Activated naive CD8-positive, alpha-beta T cell (primary cell): ENCODE data around the gene RBM25.
"Not testable (repeated sequence)": the region's sequence is repeated elsewhere in the genome, so short reads cannot be mapped to it uniquely, and the experiment has no call there.

ENCODE experiments used
- H3K27ac Mint-ChIP-seq: one replicate; pipeline ENCODE4 v1.8.0; 2021; ENCODE audit warnings: mixed read lengths
- H3K27me3 Mint-ChIP-seq: one replicate; pipeline ENCODE4 v1.8.0; 2021; ENCODE audit warnings: mixed read lengths
- H3K36me3 Mint-ChIP-seq: one replicate; pipeline ENCODE4 v1.8.0; 2021; ENCODE audit warnings: mixed read lengths
- H3K4me1 Mint-ChIP-seq: one replicate; pipeline ENCODE4 v1.8.0; 2021; ENCODE audit warnings: low read depth, mixed read lengths
- H3K4me3 Mint-ChIP-seq: one replicate; pipeline ENCODE4 v1.8.0; 2021; ENCODE audit warnings: mild to moderate bottlenecking, mixed read lengths
- H3K9me3 Mint-ChIP-seq: one replicate; pipeline ENCODE4 v1.8.0; 2021; ENCODE audit warnings: low read depth, mixed read lengths

The RBM25 gene

DNA sequence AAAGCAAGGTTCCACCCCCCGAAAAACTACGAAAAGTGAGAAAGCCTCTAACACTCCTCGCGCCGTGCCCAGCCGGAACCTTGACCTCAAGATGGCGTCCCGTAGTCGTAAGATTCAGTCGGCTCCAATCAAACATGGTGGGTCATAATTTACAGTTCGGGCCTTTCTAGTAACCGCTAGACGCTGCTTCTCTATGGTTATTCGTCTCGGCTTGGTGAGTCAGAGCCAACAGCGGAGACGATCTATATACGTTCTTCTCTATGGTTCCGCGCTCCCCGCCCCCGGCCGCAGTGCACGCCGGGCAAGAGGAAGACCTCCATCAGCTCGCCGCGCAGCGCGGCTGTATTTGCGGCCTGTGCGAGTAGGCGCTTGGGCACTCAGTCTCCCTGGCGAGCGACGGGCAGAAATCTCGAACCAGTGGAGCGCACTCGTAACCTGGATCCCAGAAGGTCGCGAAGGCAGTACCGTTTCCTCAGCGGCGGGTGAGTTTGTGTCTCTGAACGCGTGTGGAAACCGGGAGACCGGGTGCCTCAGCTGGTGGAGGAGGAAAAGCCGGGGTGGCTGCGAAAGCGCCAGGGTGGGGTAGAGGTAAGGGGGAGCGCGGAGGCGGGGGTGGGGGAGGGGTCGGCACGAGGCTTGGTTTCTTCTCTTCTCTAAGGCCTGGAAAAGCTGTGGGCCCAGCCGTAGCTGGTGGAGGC lies at the start of gene RBM25:
Gene RBM25, plus strand, starts transcription at position 311 of the 698 bp plus-strand sequence. CDS start 13,108 bp downstream, outside the sequence.
- H3K4me1 Mint-ChIP-seq, result peaks cover 38% of the 10 kb centered on the region
- H3K27ac Mint-ChIP-seq, result no peak within 1 kb of the TSS
- no peaks in the 10 kb centered on the region for H3K9me3 Mint-ChIP-seq
- H3K4me3 Mint-ChIP-seq, result no peak within 1 kb of the TSS
- H3K27me3 Mint-ChIP-seq, result no peaks in the 10 kb centered on the region
- H3K36me3 Mint-ChIP-seq, result peaks cover 9% of the 10 kb centered on the region

DNA sequence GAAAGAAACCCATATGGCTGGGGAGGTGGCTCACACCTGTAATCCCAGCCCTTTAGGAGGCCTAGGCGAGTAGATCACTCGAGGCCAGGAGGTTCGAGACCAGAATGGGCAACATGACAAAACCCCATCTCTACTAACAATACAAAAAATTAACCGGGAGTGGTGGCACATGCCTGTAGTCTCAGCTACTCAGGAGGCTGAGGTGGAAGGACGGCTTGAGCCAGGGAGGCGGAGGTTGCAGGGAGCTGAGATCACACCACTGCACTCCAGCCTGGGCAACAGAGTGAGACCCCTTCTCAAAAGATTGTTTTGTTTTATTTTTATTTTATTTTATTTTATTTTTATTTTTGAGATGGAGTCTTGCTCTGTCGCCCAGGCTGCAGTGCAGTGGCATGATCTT lies 47.1 kb upstream of the RBM25 start:
- peaks cover 23% of the 10 kb centered on the region for H3K4me1 Mint-ChIP-seq
- not testable (repeated sequence) for H3K27me3 Mint-ChIP-seq, H3K27ac Mint-ChIP-seq, H3K4me3 Mint-ChIP-seq, H3K9me3 Mint-ChIP-seq
- H3K36me3 Mint-ChIP-seq, result peaks cover 23% of the 10 kb centered on the region

DNA sequence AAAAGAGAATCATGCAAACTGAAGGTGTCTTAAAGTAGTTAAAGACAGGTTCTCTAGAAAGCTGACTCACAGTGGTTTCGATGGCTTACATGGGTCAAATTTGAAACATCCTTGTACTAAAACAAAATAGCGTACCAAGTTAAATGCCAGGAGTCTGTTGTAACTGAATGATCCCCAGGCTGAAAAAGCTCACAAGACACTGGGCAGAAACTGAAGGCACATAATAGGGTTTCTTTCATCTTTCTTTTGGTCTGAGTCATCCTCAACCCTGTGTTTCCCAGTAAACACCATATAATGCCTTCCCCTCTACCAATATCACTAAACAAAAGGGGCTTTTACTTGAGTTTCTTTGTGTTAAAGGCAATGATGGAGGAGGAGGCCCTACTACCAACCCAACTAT lies 44.2 kb upstream of the RBM25 start:
- H3K4me1 Mint-ChIP-seq, result peaks cover 36% of the 10 kb centered on the region
- H3K36me3 Mint-ChIP-seq, result peaks cover 14% of the 10 kb centered on the region
- H3K9me3 Mint-ChIP-seq, result no peaks in the 10 kb centered on the region
- H3K27me3 Mint-ChIP-seq, result no peaks in the 10 kb centered on the region
- no peak overlapping the region for H3K27ac Mint-ChIP-seq
- no peak overlapping the region for H3K4me3 Mint-ChIP-seq

DNA sequence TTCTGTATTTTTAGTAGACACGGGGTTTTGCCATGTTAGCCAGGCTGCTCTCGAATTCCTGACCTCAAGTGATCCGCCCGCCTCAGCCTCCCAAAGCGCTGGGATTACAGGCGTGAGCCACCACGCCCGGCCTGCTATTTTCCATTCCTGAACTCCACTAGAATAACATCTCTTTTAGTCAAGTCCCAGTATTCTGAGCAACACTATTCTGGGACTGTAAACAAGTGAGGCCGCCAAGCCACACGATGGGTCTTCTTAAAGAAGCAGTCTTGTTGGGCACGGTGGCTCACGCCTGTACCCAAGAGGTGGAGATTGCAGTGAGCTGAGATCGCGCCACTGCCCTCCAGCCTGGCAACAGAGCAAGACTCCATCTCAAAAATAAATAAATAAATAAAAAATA lies 42.8 kb upstream of the RBM25 start:
- not testable (repeated sequence) for H3K9me3 Mint-ChIP-seq, H3K27me3 Mint-ChIP-seq, H3K4me3 Mint-ChIP-seq, H3K36me3 Mint-ChIP-seq, H3K27ac Mint-ChIP-seq
- peaks cover 36% of the 10 kb centered on the region for H3K4me1 Mint-ChIP-seq

DNA sequence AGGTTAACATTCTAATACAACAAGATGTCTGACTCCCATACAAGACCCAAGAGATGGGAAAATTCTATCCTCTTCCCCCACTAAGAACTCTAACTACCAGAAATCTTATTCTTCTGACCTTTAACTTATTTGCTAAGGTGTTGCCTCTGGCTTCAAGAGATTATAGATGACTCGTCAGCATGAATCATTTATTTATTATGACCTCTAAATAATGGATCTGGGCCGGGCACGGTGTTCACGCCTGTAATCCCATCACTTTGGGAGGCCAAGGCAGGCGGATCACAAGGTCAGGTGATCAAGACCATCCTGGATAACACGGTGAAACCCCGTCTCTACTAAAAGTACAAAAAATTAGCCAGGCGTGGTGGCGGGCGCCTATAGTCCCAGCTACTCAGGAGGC lies 42.3 kb upstream of the RBM25 start:
- not testable (repeated sequence) for H3K27ac Mint-ChIP-seq, H3K9me3 Mint-ChIP-seq, H3K36me3 Mint-ChIP-seq, H3K4me3 Mint-ChIP-seq, H3K27me3 Mint-ChIP-seq
- peaks cover 36% of the 10 kb centered on the region for H3K4me1 Mint-ChIP-seq

DNA sequence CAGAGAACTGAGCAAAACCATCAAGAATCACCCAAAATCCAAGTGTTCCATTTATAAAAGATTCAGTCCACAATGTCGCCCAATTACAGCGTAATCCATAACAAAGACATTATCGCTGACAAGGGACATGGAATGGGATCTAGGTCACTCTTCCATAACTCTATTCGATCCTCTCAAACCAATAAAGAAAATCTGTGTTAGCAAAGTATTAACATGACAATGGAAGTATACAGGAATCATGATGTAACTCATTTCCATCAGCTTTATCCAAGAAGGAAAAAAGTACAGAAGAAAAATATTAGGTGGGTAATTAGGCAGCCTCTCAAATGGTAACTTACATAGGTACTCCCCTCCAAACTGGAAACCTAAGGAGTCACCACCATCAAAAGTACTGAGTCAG lies 36.3 kb upstream of the RBM25 start:
- Mint-ChIP-seq H3K4me1 (peaks cover 49% of the 10 kb centered on the region), H3K9me3 (no peaks in the 10 kb centered on the region), H3K4me3 (peak overlapping the region; percentile 21), H3K27ac (no peak overlapping the region), H3K27me3 (no peaks in the 10 kb centered on the region), H3K36me3 (peaks cover 11% of the 10 kb centered on the region)

DNA sequence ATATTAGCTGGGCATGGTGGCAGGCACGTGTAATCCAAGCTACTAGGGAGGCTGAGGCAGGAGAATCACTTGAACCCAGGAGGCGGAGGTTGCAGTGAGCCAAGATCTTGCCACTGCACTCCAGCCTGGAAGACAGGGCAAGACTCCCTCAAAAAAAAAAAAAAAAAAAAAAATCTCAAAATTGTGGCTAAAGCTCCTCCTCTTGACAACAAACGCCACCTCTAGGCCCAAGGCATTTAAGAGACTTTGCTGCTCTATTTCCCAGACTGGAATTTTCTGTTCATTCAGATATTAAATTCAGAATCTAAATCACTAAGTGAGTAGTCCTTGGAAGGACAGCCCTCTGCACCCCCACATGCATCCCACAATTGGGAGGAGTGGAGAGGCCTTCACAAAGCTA lies 32.8 kb upstream of the RBM25 start:
- H3K36me3 Mint-ChIP-seq, result peaks cover 11% of the 10 kb centered on the region
- H3K27me3 Mint-ChIP-seq, result no peaks in the 10 kb centered on the region
- H3K9me3 Mint-ChIP-seq, result no peaks in the 10 kb centered on the region
- H3K4me3 Mint-ChIP-seq, result peak overlapping the region; percentile 92
- peaks cover 47% of the 10 kb centered on the region for H3K4me1 Mint-ChIP-seq
- H3K27ac Mint-ChIP-seq, result no peak overlapping the region

DNA sequence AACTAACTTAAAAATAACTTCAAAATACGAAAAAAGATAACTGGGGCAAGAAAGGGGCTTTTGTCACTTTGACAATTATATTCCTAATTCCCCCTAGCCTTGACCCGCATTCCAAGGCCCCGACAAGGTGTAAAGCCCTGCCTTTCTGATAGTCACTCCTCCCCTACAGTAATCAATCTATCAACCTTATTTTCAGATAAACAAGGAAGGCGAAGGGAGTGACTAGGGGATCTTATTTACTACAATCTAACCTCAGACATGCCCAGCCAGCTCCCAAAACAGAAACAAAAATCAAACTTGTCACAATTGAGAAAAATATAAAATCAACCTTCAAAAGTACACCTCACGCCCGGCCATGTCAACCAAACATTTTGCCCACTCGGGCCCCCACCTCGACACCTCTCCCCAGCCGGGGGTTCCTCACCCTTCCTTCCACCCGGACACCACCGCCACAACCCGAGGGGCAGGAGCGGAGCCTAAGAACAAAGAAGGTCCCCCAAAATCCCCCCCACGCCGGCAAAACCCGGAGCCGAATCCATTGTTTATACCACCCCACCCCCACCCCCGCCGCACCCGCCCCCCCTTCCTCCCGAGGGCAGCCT lies 32.0 kb upstream of the RBM25 start:
- peaks cover 47% of the 10 kb centered on the region for H3K4me1 Mint-ChIP-seq

DNA sequence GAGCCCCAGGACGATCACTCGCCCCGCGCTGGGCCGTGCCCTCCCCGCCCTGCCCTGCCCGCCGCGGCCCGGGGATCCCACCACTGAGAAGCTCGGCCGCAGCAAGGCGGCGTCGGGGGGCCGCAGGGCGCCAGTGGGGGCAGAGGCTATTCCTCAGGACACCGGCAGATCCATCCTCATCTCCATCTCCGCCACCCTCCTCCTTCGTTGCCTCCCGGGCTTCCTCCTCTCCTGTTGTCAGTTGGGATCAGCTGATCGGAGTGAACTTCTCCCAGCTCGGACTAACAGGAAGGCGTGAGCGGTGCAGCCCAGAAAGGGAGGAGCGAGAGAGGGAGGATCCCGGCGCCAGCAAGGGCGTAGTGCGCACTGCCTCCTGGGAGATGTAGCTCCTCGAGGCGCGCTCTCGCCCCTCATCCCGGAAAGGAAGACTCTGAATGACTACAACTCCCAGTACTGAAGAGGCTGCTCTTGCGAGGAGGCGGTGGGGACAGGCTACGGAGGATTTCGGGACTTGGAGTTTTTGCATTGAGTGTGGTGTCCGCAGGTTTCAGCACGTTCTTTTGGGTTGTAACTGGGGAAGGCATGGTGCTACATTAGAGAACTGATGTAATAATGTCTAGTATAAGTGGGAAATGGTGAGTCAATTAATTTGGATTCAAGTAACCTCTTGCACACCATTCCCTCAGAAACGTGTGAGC lies 31.3 kb upstream of the RBM25 start, which contains the start of gene ZFYVE1:
Gene ZFYVE1, minus strand, starts transcription at position 262 of the 698 bp plus-strand sequence. CDS start 2,598 bp downstream, outside the sequence.
- peak within 1 kb of the TSS; percentile 98 for H3K4me3 Mint-ChIP-seq
- H3K27ac Mint-ChIP-seq, result peak within 1 kb of the TSS; percentile 87
- H3K9me3 Mint-ChIP-seq, result no peaks in the 10 kb centered on the region
- peaks cover 9% of the 10 kb centered on the region for H3K36me3 Mint-ChIP-seq
- peaks cover 40% of the 10 kb centered on the region for H3K4me1 Mint-ChIP-seq
- no peaks in the 10 kb centered on the region for H3K27me3 Mint-ChIP-seq

More for the DNA sequence above, 32.0 kb upstream of the RBM25 start:
- no peaks in the 10 kb centered on the region for H3K27me3 Mint-ChIP-seq
- H3K9me3 Mint-ChIP-seq, result no peaks in the 10 kb centered on the region
- H3K36me3 Mint-ChIP-seq, result peaks cover 11% of the 10 kb centered on the region
- H3K4me3 Mint-ChIP-seq, result peak overlapping the region; percentile 92
- peak overlapping the region; percentile 46 for H3K27ac Mint-ChIP-seq

DNA sequence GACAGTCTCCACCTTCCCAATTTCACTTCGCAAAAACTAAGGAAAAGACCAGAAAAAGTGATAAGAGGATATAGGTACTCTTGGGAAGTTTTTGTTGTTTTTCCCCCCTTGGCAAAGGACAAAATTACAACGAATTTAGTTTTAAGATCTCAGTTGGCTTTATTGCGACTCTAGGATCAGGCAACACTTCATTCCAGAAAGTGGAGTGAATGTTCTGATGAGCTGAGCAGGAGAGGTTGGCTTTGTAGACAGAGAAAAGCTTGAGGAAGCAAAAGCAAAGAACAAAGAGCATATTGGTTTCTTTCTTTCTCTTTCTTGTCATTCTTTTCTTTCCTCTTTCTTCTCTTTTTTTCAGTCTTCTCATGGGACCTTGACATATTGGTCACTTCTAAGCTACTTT lies 30.8 kb upstream of the RBM25 start:
- Mint-ChIP-seq H3K4me1 (peaks cover 35% of the 10 kb centered on the region), H3K9me3 (no peaks in the 10 kb centered on the region), H3K27ac (peak overlapping the region; percentile 87), H3K36me3 (peaks cover 8% of the 10 kb centered on the region), H3K27me3 (no peaks in the 10 kb centered on the region), H3K4me3 (peak overlapping the region; percentile 98)

DNA sequence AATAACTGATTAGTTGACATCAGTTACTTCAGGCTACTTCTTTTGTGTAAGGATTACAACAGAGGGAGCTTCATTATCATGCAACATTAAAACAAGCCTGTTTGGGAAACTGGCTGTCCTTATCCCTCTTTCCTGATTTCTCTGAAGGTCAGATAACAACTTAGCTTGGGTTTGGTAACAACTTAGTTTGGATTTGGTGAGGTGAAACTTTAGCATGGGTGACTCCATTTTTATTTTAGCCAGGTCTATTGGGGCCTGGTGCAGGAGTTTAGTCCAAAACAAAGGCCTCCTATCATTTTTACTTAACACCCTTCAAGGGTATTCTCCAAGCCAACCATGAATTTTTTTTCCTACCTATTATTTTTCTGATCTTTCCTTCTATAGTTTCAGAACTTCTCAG lies 30.4 kb upstream of the RBM25 start:
- Mint-ChIP-seq H3K36me3 (peaks cover 6% of the 10 kb centered on the region), H3K9me3 (no peaks in the 10 kb centered on the region), H3K4me3 (peak overlapping the region; percentile 98), H3K4me1 (peaks cover 32% of the 10 kb centered on the region), H3K27me3 (no peaks in the 10 kb centered on the region), H3K27ac (no peak overlapping the region)

DNA sequence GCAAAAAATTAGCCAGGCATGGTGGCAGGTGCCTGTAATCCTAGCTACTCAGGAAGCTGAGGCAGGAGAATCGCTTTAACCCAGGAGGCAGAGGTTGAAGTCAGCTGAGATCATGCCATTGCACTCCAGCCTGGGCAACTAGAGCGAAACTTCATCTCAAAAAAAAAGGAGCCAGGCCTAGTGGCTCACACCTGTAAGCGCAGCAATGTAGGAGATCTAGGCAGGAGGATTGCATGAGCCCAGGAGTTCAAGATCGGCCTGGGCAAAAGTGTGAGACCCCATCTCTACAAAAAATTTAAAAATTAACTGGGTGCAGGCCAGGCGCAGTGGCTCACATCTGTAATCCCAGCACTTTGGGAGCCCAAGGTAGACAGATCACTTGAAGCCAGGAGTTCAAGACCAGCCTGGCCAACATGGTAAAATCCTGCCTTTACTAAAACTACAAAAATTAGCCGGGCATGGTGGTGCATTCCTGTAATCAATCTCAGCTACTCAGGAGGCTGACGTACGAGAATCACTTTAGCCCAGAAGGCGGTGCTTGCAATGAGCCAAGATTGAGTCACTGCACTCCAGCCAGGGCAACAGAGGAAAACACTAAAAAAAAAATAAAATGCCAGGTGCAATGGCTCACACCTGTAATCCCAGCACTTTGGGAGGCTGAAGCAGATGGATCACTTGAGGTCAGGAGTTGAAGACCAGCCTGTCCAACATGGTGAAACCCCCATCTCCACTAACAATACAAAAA lies 21.5 kb upstream of the RBM25 start:
- not testable (repeated sequence) for H3K4me1 Mint-ChIP-seq, H3K36me3 Mint-ChIP-seq, H3K4me3 Mint-ChIP-seq, H3K9me3 Mint-ChIP-seq, H3K27me3 Mint-ChIP-seq, H3K27ac Mint-ChIP-seq

DNA sequence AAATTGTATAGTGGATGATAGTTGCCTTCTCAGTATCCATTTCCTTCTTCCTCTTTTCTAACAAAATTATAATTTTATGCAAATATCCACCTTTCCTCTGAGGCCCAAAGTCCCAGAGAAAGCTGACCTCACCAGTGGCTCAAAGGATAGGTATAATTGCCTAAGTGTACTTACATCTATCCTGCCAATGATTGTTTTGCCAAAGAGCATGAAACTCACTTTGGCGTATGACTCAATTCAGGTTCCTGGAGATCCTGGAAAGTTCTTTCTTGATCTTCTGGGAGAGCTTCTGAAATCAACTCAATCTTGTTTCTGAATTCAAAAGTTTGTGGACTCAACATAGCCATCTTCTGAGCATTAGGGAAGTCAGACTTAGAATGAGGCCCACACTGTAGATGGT lies 10.5 kb upstream of the RBM25 start:
- Mint-ChIP-seq H3K4me1 (no peaks in the 10 kb centered on the region), H3K9me3 (no peaks in the 10 kb centered on the region), H3K36me3 (no peaks in the 10 kb centered on the region), H3K27me3 (no peaks in the 10 kb centered on the region), H3K27ac (no peak overlapping the region), H3K4me3 (no peak overlapping the region)

DNA sequence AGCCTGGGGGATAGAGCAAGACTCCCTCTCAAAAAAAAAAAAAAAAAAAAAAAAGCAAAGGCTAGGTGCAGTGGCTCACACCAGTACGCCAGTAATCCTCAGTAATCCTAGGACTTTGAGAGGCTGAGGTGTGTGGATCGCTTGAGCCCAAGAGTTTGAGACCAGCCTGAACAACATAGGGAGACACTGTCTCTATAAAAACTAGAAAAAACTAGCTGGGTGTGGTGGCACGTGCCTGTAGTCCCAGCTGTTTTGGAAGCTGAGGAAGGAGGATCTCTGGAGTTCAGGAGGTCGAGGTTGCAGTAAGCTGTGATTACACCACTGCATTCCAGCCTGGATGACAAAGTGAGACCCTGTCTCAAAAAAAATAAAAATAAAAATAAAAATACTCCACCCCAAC lies 8.9 kb upstream of the RBM25 start:
- no peaks in the 10 kb centered on the region for H3K4me1 Mint-ChIP-seq
- no peaks in the 10 kb centered on the region for H3K27me3 Mint-ChIP-seq
- no peak overlapping the region for H3K4me3 Mint-ChIP-seq
- H3K9me3 Mint-ChIP-seq, result no peaks in the 10 kb centered on the region
- no peaks in the 10 kb centered on the region for H3K36me3 Mint-ChIP-seq
- H3K27ac Mint-ChIP-seq, result no peak overlapping the region

DNA sequence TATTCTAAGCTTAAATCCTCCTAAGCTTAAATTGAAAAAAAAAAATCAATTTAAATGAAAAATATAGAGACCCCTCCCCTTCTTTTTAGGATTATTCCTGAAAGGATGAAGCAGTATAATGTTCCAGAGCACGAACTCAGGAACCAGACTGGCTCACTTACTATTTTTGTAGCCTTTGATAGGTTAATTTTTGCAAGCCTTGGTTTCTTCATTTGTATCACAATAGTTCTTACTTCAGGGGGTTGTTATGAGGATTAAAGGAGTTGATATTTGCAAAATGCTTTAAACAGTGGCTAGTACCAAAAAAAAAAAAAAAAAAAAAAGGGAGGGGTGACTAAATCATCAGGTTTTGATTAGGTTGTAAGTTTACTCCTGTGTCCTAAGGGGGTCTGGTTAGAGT lies 3.1 kb upstream of the RBM25 start:
- H3K4me1 Mint-ChIP-seq, result peaks cover 12% of the 10 kb centered on the region
- H3K9me3 Mint-ChIP-seq, result no peaks in the 10 kb centered on the region
- H3K27ac Mint-ChIP-seq, result no peak overlapping the region
- H3K4me3 Mint-ChIP-seq, result no peak overlapping the region
- no peaks in the 10 kb centered on the region for H3K27me3 Mint-ChIP-seq
- peaks cover 6% of the 10 kb centered on the region for H3K36me3 Mint-ChIP-seq
